ENCODE data around the gene C16orf92. TPM values are rescaled to one million over a fixed set of nuclear protein-coding genes. Genes with fewer than 3 reads are reported as not detected.
A peak's percentile ranks its signal among the peaks of the same experiment; 100 is the strongest.

The C16orf92 gene
- total RNA-seq, 3 donors from 2014 or later: not detected

DNA sequence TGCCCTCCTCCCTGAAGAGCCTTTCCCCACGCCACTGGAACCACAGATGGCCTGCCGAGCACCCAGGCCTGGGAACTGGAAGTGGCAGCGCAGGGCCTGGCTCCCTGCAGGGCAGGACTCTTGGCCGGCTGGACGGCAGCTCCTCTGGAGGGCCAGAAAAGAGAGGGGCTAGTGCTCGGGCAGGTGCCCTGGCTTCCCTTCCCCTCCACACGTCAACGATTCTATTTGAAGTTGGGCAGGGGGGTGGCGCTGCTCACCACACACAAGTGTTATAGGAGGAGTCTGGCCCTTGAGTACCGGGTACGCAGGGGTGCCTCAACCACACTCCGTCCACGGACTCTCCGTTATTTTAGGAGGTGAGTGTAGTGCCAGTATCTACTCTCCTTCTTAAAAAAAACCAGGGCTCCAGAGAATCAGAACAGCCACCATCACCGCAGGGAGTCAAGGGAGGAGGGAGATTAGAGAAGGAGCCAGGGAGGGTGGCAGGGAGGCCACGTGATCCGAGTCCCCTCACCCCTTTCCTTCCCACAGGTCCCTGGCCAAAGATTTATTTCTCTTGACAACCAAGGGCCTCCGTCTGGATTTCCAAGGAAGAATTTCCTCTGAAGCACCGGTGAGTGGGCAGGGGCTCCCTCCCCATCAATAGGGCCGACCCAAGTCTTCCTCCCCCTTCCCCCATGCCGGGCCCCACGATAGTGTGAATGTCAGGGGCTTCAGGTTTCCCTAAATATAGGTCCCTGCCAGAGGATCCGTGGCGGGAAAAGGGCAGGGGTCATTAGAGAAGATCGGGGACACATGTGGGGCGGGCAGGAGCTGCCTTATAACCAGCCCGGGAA, 41.1 kb downstream of the C16orf92 start:
- peak overlapping the region; percentile 98 for H3K4me3 Mint-ChIP-seq
- DNase-seq (peak; percentile 62), ATAC-seq (peak; percentile 27 to 28)
- H3K27me3 Mint-ChIP-seq (ENCODE audit: low read depth): no peaks in the 10 kb centered on the region
- peaks cover 25% of the 10 kb centered on the region for H3K4me1 Mint-ChIP-seq (ENCODE audit: low read depth)
- peaks cover 20% of the 10 kb centered on the region for H3K36me3 Mint-ChIP-seq (ENCODE audit: insufficient read depth)
- no peaks in the 10 kb centered on the region for H3K9me3 Mint-ChIP-seq

DNA sequence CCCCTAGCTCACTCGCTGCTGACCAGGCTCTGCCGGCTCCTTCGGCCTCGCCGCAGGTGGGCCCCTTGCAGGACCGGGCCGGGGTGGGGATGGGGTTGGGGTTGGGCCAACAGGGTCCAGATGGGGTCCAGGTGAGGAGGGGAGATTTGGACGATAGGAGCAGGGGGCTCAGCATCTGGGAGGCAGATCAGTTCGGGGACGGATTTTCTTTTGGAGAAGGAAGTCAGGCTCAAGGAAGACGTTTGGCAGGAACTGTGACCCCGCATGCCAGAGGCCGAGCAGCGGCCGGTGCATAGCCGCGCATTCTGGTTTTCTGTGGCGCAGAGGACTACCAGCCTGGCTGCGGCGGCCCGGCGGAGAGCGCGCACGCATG, 41.7 kb downstream of the C16orf92 start:
- ATAC-seq (no peak), DNase-seq (no peak)
- peaks cover 25% of the 10 kb centered on the region for H3K36me3 Mint-ChIP-seq (ENCODE audit: insufficient read depth)
- peaks cover 31% of the 10 kb centered on the region for H3K4me1 Mint-ChIP-seq (ENCODE audit: low read depth)
- no peaks in the 10 kb centered on the region for H3K27me3 Mint-ChIP-seq (ENCODE audit: low read depth)
- peak overlapping the region; percentile 98 for H3K4me3 Mint-ChIP-seq
- no peaks in the 10 kb centered on the region for H3K9me3 Mint-ChIP-seq

DNA sequence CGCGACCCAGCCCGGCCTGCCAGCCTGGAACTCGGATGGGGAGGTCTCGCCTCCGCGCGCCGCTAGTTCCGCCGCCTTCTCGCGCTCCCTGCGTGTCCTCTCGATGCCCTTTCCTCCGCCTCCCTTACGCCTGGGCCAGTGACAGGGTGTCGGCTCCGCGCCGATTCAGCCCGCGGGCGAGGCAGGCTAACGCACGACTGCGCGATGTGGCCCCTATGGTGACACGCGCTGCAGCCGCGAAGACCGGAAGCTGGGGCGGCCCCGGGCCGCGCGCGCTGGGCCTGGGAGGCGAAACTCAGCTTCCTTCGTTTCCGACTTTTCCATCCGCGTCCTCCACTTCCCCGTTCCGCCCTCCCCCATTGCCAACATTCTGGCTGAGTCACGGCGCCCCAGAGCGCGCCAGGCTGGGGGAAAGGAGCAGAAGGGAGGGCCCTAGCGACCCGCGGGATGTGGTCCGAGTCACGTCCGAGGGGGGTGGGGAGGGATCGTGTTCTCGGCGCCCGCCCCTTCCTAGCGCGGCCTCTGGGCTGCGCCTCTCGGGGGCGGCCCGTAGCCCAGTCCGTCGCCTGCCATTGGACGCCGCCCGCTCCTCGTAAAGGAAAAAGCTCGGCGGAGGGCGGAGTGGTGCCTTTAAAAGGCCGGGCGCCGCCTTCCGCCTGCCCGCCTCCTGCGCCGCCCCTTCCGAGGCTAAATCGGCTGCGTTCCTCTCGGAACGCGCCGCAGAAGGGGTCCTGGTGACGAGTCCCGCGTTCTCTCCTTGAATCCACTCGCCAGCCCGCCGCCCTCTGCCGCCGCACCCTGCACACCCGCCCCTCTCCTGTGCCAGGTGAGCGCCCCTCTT, 42.3 kb downstream of the C16orf92 start, which contains the start of gene ALDOA:
Gene ALDOA (plus strand): TSS at position 659 of the 841 bp plus-strand sequence. CDS start 1,138 bp downstream, outside the sequence.
- peak; percentile 94 for DNase-seq
- peaks cover 34% of the 10 kb centered on the region for H3K4me1 Mint-ChIP-seq (ENCODE audit: low read depth)
- peak; percentile 84 to 85 for ATAC-seq
- peak within 1 kb of the TSS; percentile 98 for H3K4me3 Mint-ChIP-seq
- H3K9me3 Mint-ChIP-seq: no peaks in the 10 kb centered on the region
- H3K27me3 Mint-ChIP-seq (ENCODE audit: low read depth): no peaks in the 10 kb centered on the region
- H3K36me3 Mint-ChIP-seq (ENCODE audit: insufficient read depth): peaks cover 29% of the 10 kb centered on the region

DNA sequence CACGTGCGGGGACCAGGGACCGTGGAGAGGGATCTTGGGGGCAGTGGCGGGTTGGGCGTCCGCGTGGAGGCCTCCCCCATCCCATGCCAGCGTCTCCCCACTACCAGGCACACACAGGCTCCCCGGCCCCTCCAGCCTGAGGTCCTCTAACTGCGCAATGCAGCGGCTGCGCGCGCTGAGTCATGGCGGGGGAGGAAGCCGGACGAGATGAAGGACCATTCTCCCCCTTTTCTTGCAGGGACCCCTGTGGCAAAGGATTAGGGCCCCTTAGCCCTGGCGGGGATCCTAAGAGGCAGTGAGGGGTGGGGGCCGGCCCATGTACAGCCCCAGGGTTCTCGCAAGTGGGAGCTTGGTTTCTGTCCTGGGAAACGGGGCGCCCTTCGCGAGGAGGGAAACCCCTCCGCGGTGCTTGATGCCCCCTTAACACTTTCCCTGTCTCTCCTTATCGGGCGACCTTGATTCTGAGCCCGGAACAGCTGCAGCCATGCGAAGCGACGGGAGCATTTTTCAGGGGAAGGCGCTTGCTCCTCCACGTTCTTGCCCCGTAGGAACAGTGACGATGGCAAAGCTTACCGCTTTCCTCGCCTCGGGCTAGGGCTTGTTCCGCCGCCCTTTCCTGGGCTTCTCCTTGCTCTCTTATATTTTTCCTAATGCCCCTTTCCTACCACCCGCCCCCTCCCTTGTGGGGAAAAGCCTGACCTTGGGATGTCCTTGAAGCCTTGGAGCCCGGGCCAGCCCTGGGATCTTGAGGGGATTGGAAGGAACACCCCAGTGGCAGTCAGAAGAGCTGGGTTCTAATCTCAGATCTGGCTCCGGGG, 43.2 kb downstream of the C16orf92 start:
- ATAC-seq (peak in 1 of 2 donors; percentile 6), DNase-seq (peak; percentile 30)
- no peaks in the 10 kb centered on the region for H3K9me3 Mint-ChIP-seq
- no peaks in the 10 kb centered on the region for H3K27me3 Mint-ChIP-seq (ENCODE audit: low read depth)
- peaks cover 33% of the 10 kb centered on the region for H3K36me3 Mint-ChIP-seq (ENCODE audit: insufficient read depth)
- H3K4me3 Mint-ChIP-seq: peak overlapping the region; percentile 98
- H3K4me1 Mint-ChIP-seq (ENCODE audit: low read depth): peaks cover 35% of the 10 kb centered on the region

DNA sequence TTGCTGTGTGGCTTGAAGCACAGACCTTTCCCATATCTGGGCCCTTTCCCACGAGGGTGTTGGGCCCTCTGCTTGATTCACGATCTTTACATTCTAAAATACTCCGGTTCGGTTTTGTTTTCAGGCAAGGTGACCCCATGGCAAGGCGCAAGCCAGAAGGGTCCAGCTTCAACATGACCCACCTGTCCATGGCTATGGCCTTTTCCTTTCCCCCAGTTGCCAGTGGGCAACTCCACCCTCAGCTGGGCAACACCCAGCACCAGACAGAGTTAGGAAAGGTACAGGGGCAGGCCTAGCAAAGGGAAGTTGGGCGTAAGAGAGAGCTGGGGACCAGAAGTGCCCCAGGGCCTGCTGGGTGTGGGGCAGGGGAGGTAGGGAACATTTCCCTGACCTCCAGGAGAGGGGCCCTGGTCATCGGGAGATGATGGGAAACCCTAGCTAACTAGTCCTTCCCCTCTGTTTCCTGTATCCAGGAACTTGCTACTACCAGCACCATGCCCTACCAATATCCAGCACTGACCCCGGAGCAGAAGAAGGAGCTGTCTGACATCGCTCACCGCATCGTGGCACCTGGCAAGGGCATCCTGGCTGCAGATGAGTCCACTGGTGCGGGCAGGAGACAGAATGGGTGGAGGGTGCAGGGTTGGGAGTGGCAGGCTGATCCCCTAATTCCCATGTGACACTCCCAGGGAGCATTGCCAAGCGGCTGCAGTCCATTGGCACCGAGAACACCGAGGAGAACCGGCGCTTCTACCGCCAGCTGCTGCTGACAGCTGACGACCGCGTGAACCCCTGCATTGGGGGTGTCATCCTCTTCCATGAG, 44.0 kb downstream of the C16orf92 start:
- peaks cover 39% of the 10 kb centered on the region for H3K36me3 Mint-ChIP-seq (ENCODE audit: insufficient read depth)
- H3K4me3 Mint-ChIP-seq: peak overlapping the region; percentile 98
- H3K4me1 Mint-ChIP-seq (ENCODE audit: low read depth): peaks cover 35% of the 10 kb centered on the region
- ATAC-seq: no peak
- DNase-seq: no peak
- no peaks in the 10 kb centered on the region for H3K27me3 Mint-ChIP-seq (ENCODE audit: low read depth)
- no peaks in the 10 kb centered on the region for H3K9me3 Mint-ChIP-seq

DNA sequence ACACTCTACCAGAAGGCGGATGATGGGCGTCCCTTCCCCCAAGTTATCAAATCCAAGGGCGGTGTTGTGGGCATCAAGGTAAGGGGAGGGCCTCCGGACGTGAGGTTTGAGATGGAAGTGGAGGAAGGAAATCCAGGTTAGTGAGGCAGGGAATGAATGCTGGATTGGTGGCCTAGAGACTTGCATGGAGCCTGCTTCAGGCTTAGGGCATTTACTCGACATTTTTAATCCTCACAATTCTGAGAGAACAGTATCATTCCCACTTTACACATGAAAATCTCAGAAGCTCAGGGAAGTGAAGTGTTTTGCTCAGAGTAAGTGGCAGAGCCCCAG, 44.6 kb downstream of the C16orf92 start:
- Mint-ChIP-seq H3K36me3 (ENCODE audit: insufficient read depth) (peaks cover 41% of the 10 kb centered on the region), H3K4me1 (ENCODE audit: low read depth) (peaks cover 35% of the 10 kb centered on the region), H3K27me3 (ENCODE audit: low read depth) (no peaks in the 10 kb centered on the region), H3K9me3 (no peaks in the 10 kb centered on the region), H3K4me3 (peak overlapping the region; percentile 98)
- ATAC-seq: no peak
- no peak for DNase-seq

DNA sequence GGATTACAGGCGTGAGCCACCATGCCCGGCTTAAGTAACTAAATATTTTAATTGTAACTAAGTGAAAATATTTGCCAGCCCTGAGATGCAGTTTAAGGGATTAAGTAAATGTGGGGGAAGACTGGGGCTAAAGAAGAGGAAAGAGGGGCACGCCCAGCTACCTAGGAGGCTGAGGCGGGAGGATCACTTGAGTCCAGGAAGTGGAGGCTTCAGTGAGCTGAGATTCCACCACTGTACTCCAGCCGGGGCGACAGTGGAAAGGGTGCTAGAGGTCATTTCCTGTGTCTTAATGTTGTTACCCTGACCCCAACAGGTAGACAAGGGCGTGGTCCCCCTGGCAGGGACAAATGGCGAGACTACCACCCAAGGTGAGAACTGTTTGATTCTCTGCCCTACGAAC, 45.3 kb downstream of the C16orf92 start:
- Mint-ChIP-seq H3K4me1 (ENCODE audit: low read depth) (peaks cover 34% of the 10 kb centered on the region), H3K9me3 (no peaks in the 10 kb centered on the region), H3K27me3 (ENCODE audit: low read depth) (no peaks in the 10 kb centered on the region), H3K36me3 (ENCODE audit: insufficient read depth) (peaks cover 41% of the 10 kb centered on the region), H3K4me3 (peak overlapping the region; percentile 40)
- ATAC-seq (no peak), DNase-seq (no peak)

DNA sequence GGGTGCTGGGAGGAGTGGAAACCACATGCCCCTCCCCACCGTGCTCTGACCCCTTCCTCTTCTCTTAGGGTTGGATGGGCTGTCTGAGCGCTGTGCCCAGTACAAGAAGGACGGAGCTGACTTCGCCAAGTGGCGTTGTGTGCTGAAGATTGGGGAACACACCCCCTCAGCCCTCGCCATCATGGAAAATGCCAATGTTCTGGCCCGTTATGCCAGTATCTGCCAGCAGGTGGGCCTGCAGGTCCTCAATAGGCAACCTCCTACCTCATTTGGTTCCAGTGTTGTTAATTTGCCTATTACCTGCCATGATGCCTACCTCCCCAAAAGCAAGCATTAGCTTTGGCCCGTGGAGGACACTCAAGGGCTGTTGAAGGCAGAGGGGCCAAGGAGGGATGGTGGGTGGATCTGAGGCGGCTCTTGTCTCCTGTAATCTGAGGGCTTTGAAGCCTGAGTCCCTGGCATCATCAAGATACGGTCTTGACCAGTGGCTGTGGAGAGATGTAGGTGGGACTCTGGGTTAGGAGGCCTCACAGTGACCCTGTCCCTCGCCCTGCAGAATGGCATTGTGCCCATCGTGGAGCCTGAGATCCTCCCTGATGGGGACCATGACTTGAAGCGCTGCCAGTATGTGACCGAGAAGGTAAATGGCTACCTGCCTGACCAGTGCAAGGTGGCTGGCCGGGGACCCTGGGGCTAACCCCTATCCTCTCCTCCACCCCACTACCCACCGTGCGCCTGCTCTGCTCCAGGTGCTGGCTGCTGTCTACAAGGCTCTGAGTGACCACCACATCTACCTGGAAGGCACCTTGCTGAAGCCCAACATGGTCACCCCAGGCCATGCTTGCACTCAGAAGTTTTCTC, 46.0 kb downstream of the C16orf92 start:
- peak; percentile 53 for DNase-seq

DNA sequence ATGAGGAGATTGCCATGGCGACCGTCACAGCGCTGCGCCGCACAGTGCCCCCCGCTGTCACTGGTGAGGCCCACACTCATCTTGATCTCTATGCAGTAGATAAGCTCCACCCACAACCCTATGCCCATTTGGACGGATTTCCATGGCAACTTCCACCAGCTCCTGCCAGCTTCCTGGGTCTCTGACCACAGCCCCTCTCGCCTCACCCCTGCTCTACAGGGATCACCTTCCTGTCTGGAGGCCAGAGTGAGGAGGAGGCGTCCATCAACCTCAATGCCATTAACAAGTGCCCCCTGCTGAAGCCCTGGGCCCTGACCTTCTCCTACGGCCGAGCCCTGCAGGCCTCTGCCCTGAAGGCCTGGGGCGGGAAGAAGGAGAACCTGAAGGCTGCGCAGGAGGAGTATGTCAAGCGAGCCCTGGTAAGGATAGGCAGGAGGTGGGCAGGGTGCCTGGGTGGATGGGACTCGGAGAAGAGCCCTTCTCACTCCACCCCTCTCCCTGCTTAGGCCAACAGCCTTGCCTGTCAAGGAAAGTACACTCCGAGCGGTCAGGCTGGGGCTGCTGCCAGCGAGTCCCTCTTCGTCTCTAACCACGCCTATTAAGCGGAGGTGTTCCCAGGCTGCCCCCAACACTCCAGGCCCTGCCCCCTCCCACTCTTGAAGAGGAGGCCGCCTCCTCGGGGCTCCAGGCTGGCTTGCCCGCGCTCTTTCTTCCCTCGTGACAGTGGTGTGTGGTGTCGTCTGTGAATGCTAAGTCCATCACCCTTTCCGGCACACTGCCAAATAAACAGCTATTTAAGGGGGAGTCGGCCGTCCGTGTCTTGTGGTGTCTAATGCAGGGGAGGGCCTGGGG, 46.8 kb downstream of the C16orf92 start:
- Mint-ChIP-seq H3K4me1 (ENCODE audit: low read depth) (peaks cover 34% of the 10 kb centered on the region), H3K4me3 (peak overlapping the region; percentile 8), H3K9me3 (no peaks in the 10 kb centered on the region), H3K36me3 (ENCODE audit: insufficient read depth) (peaks cover 41% of the 10 kb centered on the region), H3K27me3 (ENCODE audit: low read depth) (no peaks in the 10 kb centered on the region)
- no peak for ATAC-seq
- DNase-seq: no peak

More for the DNA sequence above, 46.0 kb downstream of the C16orf92 start:
- no peak for ATAC-seq
- peaks cover 41% of the 10 kb centered on the region for H3K36me3 Mint-ChIP-seq (ENCODE audit: insufficient read depth)
- H3K4me3 Mint-ChIP-seq: peak overlapping the region; percentile 40
- peaks cover 30% of the 10 kb centered on the region for H3K4me1 Mint-ChIP-seq (ENCODE audit: low read depth)
- no peaks in the 10 kb centered on the region for H3K9me3 Mint-ChIP-seq
- H3K27me3 Mint-ChIP-seq (ENCODE audit: low read depth): no peaks in the 10 kb centered on the region

DNA sequence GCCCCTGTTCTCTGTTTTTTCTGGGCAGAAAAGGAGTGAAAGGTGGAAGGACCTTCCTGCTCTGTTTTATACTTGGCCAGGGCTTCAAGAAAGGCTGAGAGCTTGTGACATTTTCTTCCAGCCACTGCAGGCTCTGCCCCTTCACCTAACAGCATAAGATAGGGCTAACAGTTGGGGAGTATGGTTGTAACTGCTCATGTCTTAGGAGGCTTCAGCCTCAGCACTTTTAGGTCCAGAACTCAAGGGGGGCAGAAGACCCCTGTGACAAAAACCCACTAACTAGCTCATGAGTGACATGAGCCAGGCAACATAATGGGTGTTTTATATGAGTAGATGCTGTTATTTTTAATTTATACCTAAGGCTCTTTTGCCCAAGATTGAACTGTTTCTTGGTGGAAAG, 47.5 kb downstream of the C16orf92 start:
- peaks cover 41% of the 10 kb centered on the region for H3K36me3 Mint-ChIP-seq (ENCODE audit: insufficient read depth)
- no peak for DNase-seq
- H3K4me3 Mint-ChIP-seq: no peak overlapping the region
- H3K27me3 Mint-ChIP-seq (ENCODE audit: low read depth): no peaks in the 10 kb centered on the region
- no peaks in the 10 kb centered on the region for H3K9me3 Mint-ChIP-seq
- ATAC-seq: no peak
- peaks cover 35% of the 10 kb centered on the region for H3K4me1 Mint-ChIP-seq (ENCODE audit: low read depth)
